Fibroblast of skin of back (primary cell): ENCODE measurements around the gene CALML6.

ENCODE experiments used
- DNase-seq: peaks from one replicate; pipeline ENCODE4 v3.0.0-alpha.2; 2013

Gene CALML6

GRCh38 chr1:1911350-1912041 is 3.6 kb upstream of the CALML6 start:
- no peak for DNase-seq

GRCh38 chr1:1914101-1914970 is 724 bp upstream of the CALML6 start:
- DNase-seq, result no peak

GRCh38 chr1:1915911-1916840 is 1.1 kb downstream of the CALML6 start:
- no peak for DNase-seq

GRCh38 chr1:1916851-1917251 is 1.8 kb downstream of the CALML6 start:
- DNase-seq, result no peak

- no peak for DNase-seq
Observed at GRCh38 chr1:1917304-1917976, 2.4 kb downstream of the CALML6 start.

GRCh38 chr1:1917995-1918900 is 3.2 kb downstream of the CALML6 start:
- DNase-seq, result no peak

GRCh38 chr1:1918901-1919303 is 3.8 kb downstream of the CALML6 start, which contains the start of gene TMEM52:
Gene TMEM52, minus strand, starts transcription at chr1:1919279. Its CDS starts 14 bp downstream, at chr1:1919265.
- no peak for DNase-seq

- DNase-seq, result peak; percentile 93
Observed at GRCh38 chr1:1919304-1920056, 4.4 kb downstream of the CALML6 start.

GRCh38 chr1:1920057-1920607 is 5.1 kb downstream of the CALML6 start:
- no peak for DNase-seq

- no peak for DNase-seq
Observed at GRCh38 chr1:1920608-1921458, 5.8 kb downstream of the CALML6 start.

- no peak for DNase-seq
Observed at GRCh38 chr1:1921459-1921862, 6.4 kb downstream of the CALML6 start.

GRCh38 chr1:1921901-1922701 is 7.0 kb downstream of the CALML6 start:
- no peak for DNase-seq

GRCh38 chr1:1922702-1922955 is 7.6 kb downstream of the CALML6 start:
- no peak for DNase-seq

GRCh38 chr1:1922956-1923833 is 8.1 kb downstream of the CALML6 start:
- no peak for DNase-seq

- DNase-seq, result no peak
Observed at GRCh38 chr1:1924386-1924785, 9.3 kb downstream of the CALML6 start.

- no peak for DNase-seq
Observed at GRCh38 chr1:1924849-1925248, 9.8 kb downstream of the CALML6 start.
